Thyroid gland (tissue), 4 donors: ENCODE measurements around the gene CNDP2.

Experiments
- CTCF ChIP-seq, 6 experiments: fragments of 200-600 bp in 3 of 6; fragments of 450-650 bp in 3 of 6; sonication (generic) in 3 of 6; IDR thresholded peaks; one replicate each; pipeline ENCODE4 v1.5.1; 2016 to 2019; ENCODE audit warnings: antibody characterized with exemption in 6 of 6, mild to moderate bottlenecking in 2 of 6, inconsistent platforms in 1 of 6, moderate library complexity in 1 of 6
- POLR2A ChIP-seq, 2 donors: fragments of 450-650 bp; IDR thresholded peaks; one replicate each; pipeline ENCODE4 v1.6.1; 2017; ENCODE audit warnings: antibody characterized with exemption in 2 of 2, mild to moderate bottlenecking in 2 of 2, moderate library complexity in 1 of 2

GRCh38 chr18:74506448-74507084, 10.4 kb downstream of the CNDP2 start:
- TF ChIP-seq CTCF (IDR thresholded peaks at IDR 0.05) = no peak
- TF ChIP-seq POLR2A (IDR thresholded peaks at IDR 0.05) = no peak
